Stimulated activated CD8-positive, alpha-beta memory T cell treated with anti-CD3 and anti-CD28 coated beads, Interleukin-2, amount 100 ng/mL, for 48 hours (primary cell): ENCODE measurements around the gene RAB42.
"Not testable (repeated sequence)": the region's sequence is repeated elsewhere in the genome, so short reads cannot be mapped to it uniquely, and the experiment has no call there.

Experiments used
- DNase-seq, 2 donors: peaks; one replicate each; pipeline ENCODE4 v3.0.0-alpha.2; 2020; ENCODE audit warnings: low read depth in 2 of 2

The RAB42 gene

DNA sequence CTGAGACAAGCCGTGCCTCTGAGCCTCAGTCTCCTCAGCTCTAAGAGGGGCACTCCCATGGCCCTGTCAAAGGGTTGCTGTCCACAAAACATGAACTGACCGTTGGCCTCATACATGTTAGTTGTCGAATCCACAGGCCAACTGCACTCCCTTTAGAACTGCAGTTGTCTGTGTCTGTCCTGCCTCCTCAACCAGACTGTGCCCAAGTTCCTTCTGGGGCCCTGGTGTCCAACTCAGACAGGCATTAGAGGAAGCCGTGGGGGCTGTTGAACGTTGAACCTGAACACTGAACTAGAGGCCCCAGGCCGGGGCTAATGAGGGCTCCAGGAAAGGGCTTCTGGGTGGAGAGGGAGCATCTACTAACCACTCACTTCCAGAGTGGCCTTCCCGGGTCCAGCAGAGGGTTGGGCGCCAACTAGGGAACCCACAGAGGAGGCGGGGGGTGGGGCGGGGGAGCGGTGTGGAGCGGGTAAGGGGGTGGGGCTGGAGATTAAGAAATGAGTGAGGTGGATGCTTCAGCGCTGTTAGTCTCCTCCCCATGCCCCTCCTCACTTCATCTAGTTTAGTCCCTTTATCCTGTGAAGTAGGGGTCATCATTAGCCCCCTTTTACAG is at the start of gene RAB42:
RAB42 (plus strand) TSS at position 558 of the 613 bp plus-strand sequence. CDS start 247 bp downstream, outside the sequence.
- no peak for DNase-seq

- DNase-seq = no peak
Observed at GRCh38 chr1:28545246-28545628, 46.8 kb upstream of the RAB42 start.

GRCh38 chr1:28548318-28548717 is 43.7 kb upstream of the RAB42 start:
- no peak for DNase-seq

GRCh38 chr1:28551381-28551780 is 40.7 kb upstream of the RAB42 start:
- no peak for DNase-seq

DNA sequence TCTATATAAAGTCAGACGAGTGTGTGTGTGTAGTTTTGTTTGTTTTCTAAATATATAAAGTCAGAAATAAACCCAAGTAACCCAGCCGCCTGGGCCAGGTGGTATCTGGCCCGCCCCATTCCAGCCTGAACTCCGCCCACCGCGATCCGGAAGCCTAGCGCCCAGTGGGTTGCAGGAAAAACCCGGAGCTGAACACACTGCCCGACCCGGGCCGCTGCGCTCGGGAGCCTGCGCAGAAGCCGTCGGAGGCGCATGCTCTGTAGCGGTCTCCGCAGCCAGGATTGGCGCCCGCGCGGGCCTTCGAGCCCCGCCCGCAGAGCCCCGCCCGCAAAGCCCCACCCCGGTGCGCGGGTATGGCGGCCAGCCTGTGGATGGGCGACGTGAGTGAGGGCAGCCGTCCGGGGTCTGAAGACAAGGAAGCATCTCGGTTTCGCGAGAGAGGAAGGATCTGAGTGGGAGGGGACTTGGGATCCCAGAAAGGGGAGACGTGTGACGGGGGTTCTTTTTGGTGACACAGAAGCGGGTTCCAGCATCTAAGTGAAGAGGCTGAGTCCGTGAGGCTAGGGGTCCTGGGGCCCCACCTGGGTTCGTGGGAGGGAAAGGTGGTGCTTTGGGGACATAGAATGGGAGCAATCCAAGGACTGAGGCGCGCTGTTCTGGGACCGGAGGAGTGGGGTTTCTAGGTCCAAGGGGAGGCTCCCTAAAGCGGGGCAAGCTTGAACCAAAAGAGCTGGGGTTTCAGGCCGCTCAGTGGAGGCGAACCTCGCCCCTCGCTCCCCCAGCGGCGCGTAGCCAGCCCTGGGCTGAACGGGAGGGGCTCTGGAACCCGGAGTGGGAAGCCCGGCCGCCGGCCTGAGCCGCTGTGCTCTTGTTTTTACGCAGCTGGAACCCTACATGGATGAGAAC is 39.1 kb upstream of the RAB42 start, which contains the start of gene TRNAU1AP:
TRNAU1AP (plus strand) TSS at position 328 of the 906 bp plus-strand sequence; CDS start at position 354, 26 bp downstream.
- peak; percentile 96 to 97 for DNase-seq

DNA sequence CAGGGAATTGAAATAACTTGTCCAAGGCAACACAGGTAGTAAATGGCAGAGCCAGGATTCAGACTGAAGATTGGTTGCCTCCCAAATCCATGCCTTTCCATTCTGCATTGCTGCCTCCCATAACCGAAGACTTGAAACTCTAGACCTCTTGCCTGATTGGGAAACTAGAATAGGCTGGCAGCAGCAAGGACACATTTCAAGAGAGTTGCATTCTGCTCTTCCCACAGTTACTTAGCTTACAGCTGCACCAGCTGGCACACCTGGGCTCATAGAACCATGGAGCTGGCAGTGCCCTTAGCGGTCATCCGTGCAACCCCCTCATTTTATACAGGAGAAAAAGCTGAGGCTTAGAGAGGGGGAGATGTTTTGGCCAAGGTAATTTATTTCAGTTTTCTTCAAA is 31.2 kb upstream of the RAB42 start:
- DNase-seq = no peak

GRCh38 chr1:28564310-28564709 is 27.8 kb upstream of the RAB42 start:
- DNase-seq = no peak

GRCh38 chr1:28565040-28565439 is 27.0 kb upstream of the RAB42 start:
- no peak for DNase-seq

- no peak for DNase-seq
Observed at GRCh38 chr1:28565726-28566125, 26.3 kb upstream of the RAB42 start.

- no peak for DNase-seq
Observed at GRCh38 chr1:28566931-28567330, 25.1 kb upstream of the RAB42 start.

DNA sequence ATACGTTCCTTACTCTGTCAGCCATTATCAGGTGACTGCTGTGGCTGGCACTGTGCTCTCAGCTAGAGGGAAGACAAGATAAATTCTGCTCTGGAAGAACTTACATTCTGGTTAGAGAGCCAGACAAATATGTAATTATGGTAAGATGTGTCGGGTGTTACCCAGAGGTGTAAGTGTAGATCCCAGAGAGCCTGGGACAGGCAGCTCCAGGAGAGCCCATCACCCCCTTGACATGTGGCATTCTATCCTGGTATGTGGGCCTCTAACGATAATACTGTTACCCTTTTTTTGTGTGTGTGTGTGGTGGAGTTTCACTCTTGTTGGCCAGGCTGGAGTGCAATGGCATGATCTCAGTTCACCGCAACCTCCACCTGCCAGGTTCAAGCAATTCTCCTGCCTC is 20.2 kb upstream of the RAB42 start:
- DNase-seq = no peak

- not testable (repeated sequence) for DNase-seq
Observed at GRCh38 chr1:28572891-28573290, 19.2 kb upstream of the RAB42 start.

DNA sequence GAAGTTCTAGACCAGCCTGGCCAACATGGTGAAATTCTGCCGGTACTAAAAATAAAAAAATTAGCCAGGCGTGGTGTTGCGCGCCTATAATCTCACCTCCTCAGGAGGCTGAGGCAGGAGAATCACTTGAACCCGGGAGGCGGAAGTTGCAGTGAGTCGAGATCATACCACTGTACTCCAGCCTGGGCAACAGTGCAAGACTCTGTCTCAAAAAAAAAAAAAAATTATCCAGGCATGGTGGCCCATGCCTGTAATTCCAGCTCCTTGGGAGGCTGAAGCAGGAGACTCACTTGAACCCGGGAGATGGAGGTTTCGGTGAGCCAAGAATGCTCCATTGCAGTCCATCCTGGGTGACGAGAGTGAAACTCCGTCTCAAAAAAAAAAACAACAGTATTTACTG is 18.5 kb upstream of the RAB42 start:
- no peak for DNase-seq

GRCh38 chr1:28577052-28577678 is 14.9 kb upstream of the RAB42 start:
- DNase-seq = no peak

- no peak for DNase-seq
Observed at GRCh38 chr1:28577738-28578536, 14.1 kb upstream of the RAB42 start.

DNA sequence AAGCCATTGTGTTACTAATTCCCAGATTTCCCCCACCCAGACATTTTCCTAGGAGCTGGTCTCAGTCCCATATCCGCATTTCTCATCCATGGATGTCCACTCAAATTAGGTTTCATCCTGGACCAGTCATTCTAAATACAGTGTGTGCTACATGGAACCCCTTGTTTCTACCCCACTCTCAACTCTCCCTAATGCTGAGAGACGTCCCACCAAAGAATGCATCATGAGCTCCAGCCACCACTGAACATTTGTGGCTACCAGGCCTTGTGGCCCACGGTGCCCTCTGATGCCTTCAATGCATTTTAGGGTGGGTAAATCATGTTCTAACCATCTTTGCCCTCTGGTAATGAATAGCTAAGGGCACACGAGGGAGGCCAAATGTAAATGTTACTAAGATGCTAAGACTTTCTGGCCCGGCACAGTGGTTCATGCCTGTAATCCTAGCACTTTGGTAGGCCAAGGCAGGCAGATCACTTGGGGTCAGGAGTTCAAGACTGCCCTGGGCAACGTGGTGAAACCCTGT is 13.3 kb upstream of the RAB42 start:
- DNase-seq = no peak

DNA sequence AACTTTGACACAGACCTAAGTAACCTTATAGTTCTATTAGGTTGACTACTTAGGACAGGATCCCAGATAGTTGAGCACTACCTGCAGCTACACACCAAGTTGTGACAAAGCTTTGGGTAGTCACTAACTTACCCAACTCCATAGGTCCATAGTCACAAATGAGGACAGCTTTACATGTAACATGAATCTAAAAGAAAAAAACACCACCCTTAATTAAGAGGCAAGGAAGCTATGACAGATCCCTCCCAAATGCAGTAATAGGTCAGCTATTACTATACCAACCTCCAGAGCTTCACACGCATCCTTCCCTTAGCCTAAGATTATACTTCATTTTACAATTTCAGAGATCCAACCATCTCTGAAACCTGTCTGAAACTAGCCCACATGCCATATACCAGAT is 12.7 kb upstream of the RAB42 start:
- DNase-seq = no peak

DNA sequence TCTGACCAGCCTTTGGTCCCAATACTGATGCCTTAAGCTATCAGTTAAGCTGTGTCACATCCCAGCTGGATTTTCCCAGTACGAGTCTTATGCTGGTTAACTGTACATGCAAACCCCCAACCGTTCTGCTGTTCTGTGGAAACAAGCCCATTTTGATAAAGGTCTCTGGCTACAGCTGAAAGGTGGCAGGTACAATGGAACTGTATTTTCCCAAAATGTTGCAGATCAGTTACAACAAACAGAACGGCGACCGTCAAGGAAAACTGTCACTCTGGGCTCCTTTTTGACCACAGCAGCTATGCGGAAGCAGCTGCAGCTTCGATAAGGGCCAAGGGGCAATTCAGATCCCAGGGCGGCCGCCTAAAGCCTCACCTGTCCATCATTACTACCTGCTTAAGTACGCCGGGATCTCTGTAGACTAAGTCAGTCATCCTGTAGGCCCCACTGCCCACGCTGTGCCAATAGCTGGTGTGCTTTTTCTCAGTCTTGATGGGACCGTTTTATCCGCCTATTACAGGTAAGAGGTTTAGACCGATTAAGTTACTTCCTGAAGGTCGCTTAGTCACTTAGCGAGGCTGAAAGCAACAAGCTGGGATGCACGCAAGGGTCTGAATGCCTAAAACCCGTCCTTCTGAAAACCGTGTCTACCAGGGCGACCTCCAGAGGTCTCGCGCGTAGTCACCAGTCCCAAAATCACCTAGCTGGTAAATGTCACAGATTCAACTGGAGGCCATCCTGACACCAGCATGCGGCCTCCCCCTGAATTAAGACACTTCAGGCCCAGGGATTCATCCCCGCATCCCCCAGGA is 11.1 kb upstream of the RAB42 start:
- DNase-seq = peak in 1 of 2 donors; percentile 32

- peak; percentile 90 to 91 for DNase-seq
Observed at GRCh38 chr1:28581531-28582247, 10.4 kb upstream of the RAB42 start.

DNA sequence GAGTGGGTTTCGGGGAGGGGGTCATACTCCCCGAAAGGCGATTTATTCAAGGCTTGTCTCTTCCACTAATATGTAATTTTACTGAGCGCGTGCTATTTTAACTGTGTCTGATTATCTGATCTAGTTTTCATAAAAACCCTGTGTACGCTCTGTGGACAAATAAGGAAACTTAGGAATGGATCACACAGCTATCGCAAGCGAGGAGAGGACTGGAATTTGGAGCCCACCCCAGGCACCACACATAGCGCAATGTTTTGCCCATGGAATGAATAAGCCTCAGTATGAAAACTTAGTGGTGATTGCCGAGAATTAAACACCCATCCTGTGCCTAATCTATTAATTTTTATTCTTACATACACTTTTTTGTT is 9.8 kb upstream of the RAB42 start:
- no peak for DNase-seq
